GM18907 (cell line): ENCODE measurements around the gene NPPA.
"Not testable (repeated sequence)": the region's sequence is repeated elsewhere in the genome, so short reads cannot be mapped to it uniquely, and the experiment has no call there.

ENCODE experiments used
- ATAC-seq: cut with Tn5 transposase; IDR thresholded peaks from one replicate; pipeline ENCODE4 v1.9.1; 2021; ENCODE audit warnings: mild to moderate bottlenecking, moderate library complexity; ENCODE audit not compliant: unreplicated experiment

Gene NPPA

GRCh38 chr1:11847667-11848372 is at the start of gene NPPA:
Gene NPPA (minus strand): TSS chr1:11847783. CDS start chr1:11847684, 99 bp downstream.
- ATAC-seq, result no peak

DNA sequence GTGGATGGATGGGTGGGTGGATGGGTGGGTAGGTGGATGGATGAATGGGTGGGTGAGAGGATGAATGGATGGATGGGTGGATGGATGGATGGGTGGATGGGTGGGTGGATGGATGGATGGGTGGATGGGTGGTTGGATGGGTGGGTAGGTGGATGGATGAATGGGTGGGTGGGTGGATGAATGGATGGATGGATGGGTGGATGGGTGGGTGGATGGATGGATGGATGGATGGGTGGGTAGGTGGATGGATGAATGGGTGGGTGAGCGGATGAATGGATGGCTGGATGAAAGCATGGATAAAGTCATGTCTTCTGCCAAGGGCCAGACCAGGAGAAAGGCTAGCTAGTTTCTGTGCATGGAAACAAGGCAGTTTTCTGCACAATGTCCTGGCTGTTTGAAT is 46.9 kb upstream of the NPPA start:
- not testable (repeated sequence) for ATAC-seq

- ATAC-seq, result no peak
These were observed 46.3 kb upstream of the NPPA start for GRCh38 chr1:11893907-11894251.

DNA sequence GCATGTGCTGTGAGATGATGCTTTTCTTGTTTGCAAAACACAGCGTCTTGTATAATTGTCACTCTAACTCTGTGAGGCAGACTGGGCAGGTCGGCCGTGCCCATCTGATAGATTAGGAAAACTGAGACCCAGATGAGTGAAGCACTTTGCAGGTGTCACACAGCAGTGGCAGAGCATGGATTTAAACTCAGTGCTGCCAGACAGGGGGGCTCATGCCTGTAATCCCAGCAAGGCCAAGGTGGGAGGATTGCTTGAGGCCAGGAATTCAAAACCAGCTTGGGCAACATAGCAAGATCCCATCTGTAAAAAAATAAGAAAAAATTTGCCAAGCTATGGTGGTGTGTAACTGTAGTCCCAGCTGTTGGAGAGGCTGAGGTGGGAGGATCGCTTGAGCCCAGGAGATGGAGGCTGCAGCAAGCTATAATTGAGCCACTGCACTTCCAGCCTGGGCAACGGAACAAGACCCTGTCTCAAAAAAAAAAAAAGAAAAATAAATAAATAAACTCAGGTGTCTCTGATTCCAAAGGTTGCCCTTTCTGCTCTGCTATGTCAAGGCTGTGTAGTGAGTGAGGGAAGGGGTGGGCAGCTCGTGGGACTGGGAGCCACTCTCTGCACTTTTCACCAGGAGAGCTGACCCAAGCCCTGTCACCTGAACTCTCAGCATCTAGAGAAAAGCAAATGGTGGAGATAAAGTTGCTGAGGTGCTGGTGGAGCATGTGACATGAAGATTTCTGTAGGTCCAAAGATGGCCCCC is 44.0 kb upstream of the NPPA start:
- ATAC-seq, result no peak

DNA sequence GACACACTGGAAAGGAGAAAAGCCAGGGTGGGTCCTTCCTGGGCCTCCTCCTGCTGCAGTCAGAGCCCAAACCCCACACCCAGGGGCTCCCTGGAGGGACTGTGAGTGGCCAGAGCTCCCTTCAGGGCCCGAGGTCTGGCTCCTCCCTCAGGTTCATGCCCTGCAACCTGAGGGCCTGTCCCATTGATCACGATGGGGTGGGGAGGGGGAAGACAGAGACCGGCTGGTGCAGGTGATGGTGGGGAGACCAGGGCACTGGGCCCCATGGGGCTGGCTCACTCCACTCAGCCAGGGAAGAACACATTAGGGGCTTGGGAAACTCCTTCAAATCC is 41.3 kb upstream of the NPPA start:
- no peak for ATAC-seq

- no peak for ATAC-seq
These were observed 40.8 kb upstream of the NPPA start for GRCh38 chr1:11888206-11888876.

DNA sequence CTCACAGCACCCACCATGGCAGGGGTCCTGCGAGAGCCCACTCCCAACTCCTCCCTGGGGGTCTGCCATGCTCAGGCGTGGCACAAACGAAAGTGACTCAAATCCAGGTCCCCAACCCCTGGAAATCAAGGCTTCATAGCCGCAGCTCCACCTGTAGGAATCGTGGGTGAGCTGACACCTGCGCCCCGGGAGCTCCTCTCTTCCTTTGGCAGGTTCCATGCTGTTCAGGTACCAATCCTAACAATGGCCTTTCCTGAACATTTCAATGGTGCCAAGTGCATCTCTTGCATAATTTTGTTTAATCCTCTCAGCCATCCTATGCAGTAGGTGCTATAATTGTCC is 40.1 kb upstream of the NPPA start:
- ATAC-seq, result no peak

DNA sequence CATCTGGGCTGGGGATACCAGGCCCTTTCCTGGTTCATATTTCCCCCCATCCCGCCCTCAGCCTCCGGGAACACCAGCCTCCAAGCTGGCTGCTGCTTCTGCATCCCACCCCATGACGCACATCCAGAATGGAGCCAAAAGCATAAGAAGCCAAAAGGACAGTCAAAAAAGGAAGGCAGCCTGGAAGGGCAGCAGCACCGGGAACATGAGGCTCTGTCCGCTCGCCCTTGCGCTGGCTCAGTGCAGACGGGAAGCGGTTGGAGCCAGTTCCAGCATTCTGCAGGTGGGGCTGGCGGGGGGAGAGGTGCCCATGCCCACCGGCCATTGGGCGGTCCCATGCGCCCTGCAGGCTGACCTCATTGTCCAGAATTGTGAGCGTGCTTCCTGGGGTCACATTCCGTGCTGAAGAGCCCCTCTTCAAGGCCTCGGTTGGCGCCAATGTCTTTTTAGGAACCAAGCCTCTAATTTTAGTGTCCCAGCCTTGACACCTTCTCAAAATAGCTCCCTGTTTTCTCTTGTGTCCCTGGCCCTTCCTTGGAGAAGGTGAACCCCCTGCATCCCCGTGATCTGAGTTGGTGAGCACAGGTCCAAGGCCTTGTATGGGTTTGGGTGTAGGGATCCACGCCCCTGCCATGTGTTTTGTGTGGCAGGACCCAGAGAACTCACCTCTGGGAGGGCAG is 39.5 kb upstream of the NPPA start:
- ATAC-seq, result no peak

- no peak for ATAC-seq
These were observed 38.3 kb upstream of the NPPA start for GRCh38 chr1:11885916-11886315.

- ATAC-seq, result no peak
These were observed 35.4 kb upstream of the NPPA start for GRCh38 chr1:11882814-11883538.

DNA sequence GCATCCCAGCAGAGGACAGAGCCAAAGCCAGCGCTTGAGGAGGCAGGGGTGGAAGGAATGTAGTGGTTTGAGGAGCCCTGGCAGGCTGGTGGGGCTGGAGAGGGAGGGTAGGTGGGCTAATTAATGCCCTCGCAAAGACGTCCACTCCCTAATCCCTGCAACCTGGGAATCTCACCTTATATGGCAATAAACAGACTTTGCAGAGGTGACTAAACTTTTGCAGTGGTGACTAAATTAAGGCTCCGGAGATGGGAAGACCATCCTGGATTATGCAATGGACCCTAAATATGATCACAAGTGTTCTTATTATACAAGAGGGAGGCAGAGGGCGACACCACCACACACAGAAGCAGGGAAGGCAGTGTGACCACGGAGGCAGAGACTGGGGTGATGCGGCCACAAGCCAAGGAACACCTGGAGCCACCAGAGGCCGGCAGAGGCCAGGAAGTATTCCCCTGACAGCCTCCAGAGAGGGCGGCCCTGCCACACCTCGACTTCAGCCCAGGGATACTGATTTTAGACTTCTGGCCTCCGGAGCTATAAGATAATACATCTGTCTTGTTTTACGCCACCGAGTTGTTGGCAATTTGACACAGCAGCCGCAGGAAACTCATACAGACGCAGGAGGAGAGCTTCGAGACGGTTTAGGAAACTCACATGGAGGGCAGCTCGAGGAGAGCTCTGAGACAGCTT is 34.3 kb upstream of the NPPA start:
- ATAC-seq, result no peak

GRCh38 chr1:11880911-11881748 is 33.5 kb upstream of the NPPA start:
- ATAC-seq, result no peak

- ATAC-seq, result no peak
These were observed 32.6 kb upstream of the NPPA start for GRCh38 chr1:11880181-11880575.

DNA sequence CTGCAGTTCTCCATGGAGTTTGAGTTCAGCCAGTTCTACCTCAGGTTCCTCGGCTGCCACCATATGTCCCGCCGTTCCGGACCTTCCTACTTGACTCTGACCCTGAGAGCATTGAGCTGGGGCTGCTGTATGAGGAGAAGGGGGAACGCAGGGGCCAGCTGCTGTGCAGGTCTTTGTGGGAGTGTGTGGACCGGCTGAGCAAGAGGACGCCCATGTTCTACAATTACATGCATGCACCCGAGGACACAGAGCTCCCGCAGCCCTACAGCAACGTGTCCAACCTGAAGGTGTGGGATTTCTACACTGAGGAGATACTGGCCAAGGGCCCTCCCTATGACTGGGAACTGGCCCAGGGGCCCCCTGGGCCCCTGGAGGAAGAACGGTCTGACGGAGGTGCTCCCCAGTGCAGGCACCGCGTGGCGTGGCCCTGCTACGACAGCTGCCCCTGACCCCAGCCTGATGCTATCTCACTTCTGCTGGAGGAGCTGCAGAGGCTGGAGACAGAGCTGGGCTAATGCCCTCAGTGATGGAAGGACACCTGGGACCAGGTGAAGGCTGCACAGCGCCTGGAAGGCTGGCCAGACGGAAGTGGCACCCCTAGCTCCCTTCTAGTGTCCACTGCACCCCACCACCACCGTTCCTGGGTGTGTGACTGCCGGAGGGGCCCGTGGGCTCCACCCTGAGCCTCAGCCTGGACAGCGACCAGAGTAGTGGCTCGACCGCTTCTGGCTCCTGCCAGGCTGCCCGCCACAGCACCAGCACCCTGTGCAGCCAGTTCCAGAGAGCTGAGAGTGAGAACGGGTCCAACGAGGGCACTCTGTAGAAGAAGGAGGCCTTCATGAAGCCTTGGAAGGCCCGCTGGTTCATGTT is 32.0 kb upstream of the NPPA start:
- no peak for ATAC-seq

DNA sequence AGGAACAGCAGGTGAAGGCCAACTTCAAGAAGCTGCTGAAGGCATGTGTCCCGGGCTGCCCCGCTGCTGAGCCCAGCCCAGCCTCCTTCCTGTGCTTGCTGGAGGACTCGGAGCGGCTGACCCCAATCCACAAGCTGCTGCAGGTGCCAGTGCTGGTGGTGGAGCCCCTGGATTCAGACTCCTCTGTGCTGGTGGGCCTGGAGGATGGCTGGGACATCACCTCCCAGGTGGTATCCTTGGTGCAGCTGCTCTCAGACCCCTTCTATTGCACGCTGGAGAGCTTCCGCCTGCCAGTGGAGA is 31.3 kb upstream of the NPPA start:
- no peak for ATAC-seq

GRCh38 chr1:11878081-11878890 is 30.7 kb upstream of the NPPA start:
- ATAC-seq, result no peak

DNA sequence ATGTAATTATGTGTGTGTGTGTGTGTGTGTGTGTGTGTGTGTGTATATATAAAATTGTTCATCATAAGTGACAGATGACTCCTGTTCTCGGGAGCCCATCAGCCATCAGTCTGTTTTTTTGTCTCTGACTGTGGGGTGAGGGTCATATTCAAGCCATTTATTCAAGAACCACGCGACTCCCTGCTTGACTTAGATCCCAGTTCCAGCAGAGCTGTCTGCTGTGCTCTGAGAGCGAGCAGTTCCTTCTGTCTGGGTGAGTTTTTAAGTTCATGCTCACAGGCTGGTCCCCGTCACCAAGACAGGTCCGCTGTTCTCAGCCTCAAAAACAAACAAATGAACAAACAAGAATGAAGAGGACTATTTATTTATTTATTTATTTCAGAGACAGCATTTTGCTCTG is 29.5 kb upstream of the NPPA start:
- ATAC-seq, result no peak

DNA sequence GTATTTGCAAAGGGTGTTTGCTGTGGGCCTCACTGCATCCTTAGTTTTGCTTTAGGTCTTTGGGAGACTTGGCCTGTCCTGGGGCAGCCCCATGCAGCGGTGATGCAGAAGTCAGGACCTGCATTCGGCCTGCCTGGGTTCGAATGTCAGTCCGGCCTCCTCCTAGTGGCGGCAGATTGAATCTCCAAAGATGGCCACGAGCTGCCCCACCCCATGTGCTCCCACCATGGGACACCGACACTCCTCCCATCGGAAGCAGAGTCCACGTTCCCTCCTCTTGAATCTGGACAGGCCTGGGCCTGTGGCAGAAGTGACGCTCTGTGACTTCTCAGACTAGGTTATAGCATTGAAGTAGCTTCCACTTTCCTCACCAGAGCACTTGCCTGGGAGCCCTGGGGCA is 27.5 kb upstream of the NPPA start:
- no peak for ATAC-seq
